MM.1S (cell line): ENCODE results near the gene LAMTOR1.
"Not testable (repeated sequence)": the region's sequence is repeated elsewhere in the genome, so short reads cannot be mapped to it uniquely, and the experiment has no call there.

Source experiments
- EZH2 ChIP-seq: fragments of 300-600 bp; sonication (generic); optimal IDR thresholded peaks from 2 replicates; pipeline ENCODE3; 2017; ENCODE audit warnings: low read depth, mild to moderate bottlenecking, antibody characterized with exemption, low read length, mixed read lengths
- EZH2phosphoT487 ChIP-seq: fragments of 300-600 bp; sonication (generic); IDR thresholded peaks from 2 replicates; pipeline ENCODE4 v1.6.1; 2018; ENCODE audit warnings: antibody characterized with exemption, low read length
- TF ChIP-seq, protein P1 (sequence below): fragments of 300-600 bp; sonication (generic); IDR thresholded peaks from 2 replicates; pipeline ENCODE4 v1.5.1; 2016; ENCODE audit warnings: antibody characterized with exemption, low read length, mixed read lengths

DNA sequence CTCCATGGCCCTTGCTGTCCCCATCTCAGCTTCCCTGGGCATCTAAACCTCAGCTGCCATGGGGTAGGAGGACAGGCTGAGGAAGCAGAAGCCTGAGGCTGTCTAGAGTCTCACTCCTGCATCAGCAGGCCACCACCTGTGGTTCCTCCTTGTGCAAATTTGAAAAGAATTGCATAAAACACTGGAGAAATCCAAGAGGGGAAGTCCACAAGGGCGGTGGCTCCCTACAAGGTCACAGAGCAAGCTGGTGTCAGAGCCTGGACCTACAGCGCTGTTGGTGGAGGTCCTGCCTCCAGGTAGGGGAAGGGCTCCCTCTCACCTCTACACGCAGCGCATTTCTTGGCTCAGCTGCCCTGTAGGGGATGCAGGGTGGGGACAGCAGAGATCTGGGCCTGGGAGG is 32.4 kb upstream of the LAMTOR1 start, which contains the start of gene FOLR3:
- not testable (repeated sequence) for TF ChIP-seq EZH2, EZH2phosphoT487
- TF ChIP-seq, protein P1, sequence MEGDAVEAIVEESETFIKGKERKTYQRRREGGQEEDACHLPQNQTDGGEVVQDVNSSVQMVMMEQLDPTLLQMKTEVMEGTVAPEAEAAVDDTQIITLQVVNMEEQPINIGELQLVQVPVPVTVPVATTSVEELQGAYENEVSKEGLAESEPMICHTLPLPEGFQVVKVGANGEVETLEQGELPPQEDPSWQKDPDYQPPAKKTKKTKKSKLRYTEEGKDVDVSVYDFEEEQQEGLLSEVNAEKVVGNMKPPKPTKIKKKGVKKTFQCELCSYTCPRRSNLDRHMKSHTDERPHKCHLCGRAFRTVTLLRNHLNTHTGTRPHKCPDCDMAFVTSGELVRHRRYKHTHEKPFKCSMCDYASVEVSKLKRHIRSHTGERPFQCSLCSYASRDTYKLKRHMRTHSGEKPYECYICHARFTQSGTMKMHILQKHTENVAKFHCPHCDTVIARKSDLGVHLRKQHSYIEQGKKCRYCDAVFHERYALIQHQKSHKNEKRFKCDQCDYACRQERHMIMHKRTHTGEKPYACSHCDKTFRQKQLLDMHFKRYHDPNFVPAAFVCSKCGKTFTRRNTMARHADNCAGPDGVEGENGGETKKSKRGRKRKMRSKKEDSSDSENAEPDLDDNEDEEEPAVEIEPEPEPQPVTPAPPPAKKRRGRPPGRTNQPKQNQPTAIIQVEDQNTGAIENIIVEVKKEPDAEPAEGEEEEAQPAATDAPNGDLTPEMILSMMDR: not testable (repeated sequence)
